K562 (cell line): ENCODE measurements around the gene SIRT2. TPM values are rescaled to one million over a fixed set of nuclear protein-coding genes. Genes with fewer than 3 reads are reported as not detected.
A peak's percentile ranks its signal among the peaks of the same experiment; 100 is the strongest.

Experiments
- ATF2 ChIP-seq: sonication (generic); formaldehyde crosslinking; IDR thresholded peaks from 2 replicates; pipeline ENCODE4 v1.8.1; 2022; ENCODE audit warnings: missing genetic modification reagents
- EWSR1 ChIP-seq: fragments of 450-650 bp; IDR thresholded peaks from 2 replicates; pipeline ENCODE4 v1.6.1; 2018; ENCODE audit warnings: borderline replicate concordance, mild to moderate bottlenecking, low read depth, moderate library complexity; ENCODE audit not compliant: partially characterized antibody
- PURB ChIP-seq: sonication (generic); formaldehyde crosslinking; IDR thresholded peaks from 2 replicates; pipeline ENCODE4 v1.9.0; 2021; ENCODE audit warnings: low read depth, mild to moderate bottlenecking, missing genetic modification reagents
- RB1 ChIP-seq: fragments of 450-650 bp; IDR thresholded peaks from 2 replicates; pipeline ENCODE4 v1.6.1; 2017; ENCODE audit warnings: low read depth, mild to moderate bottlenecking
- SAFB ChIP-seq: fragments of 200-400 bp; formaldehyde crosslinking; IDR thresholded peaks from 2 replicates; pipeline ENCODE4 v1.6.1; 2017; ENCODE audit warnings: low read depth, low read length, borderline replicate concordance
- SMAD1 ChIP-seq: fragments of 150-350 bp; IDR thresholded peaks from 2 replicates; pipeline ENCODE4 v1.6.1; 2014; ENCODE audit warnings: low read length, low read depth; ENCODE audit not compliant: partially characterized antibody
- SUPT5H ChIP-seq: fragments of 450-650 bp; IDR thresholded peaks from 2 replicates; pipeline ENCODE4 v1.6.1; 2016
- TCF7 ChIP-seq: sonication (generic); IDR thresholded peaks from 2 replicates; pipeline ENCODE4 v1.6.1; 2016; ENCODE audit warnings: antibody characterized with exemption, borderline replicate concordance
- ZBTB11 ChIP-seq, 3 experiments: fragments of 200-800 bp in 1 of 3; fragments of 250-450 bp in 1 of 3; fragments of 450-650 bp in 1 of 3; sonication (Bioruptor Pico) in 1 of 3; sonication (Bioruptor generic) in 1 of 3; formaldehyde crosslinking in 1 of 3; IDR thresholded peaks; 2 replicates each; pipeline versions ENCODE4 v1.6.1 to v1.8.0; 2016 to 2022; ENCODE audit warnings: mild to moderate bottlenecking in 2 of 3, missing genetic modification characterization in 2 of 3, missing compliant biosample characterization in 1 of 3, moderate library complexity in 1 of 3
- ZFP36 ChIP-seq: fragments of 150-350 bp; IDR thresholded peaks from 2 replicates; pipeline ENCODE4 v1.6.1; 2018; ENCODE audit warnings: low read length, low read depth; ENCODE audit not compliant: partially characterized antibody
- ZNF174 ChIP-seq: fragments of 250-450 bp; sonication (Bioruptor Pico); IDR thresholded peaks from 2 replicates; pipeline ENCODE4 v1.4.0; 2020; ENCODE audit warnings: mild to moderate bottlenecking
- ZNF274 ChIP-seq: IDR thresholded peaks from 2 replicates; pipeline ENCODE4 v1.6.1; 2011; ENCODE audit warnings: low read depth, mild to moderate bottlenecking, low read length, moderate library complexity, borderline replicate concordance
- ZNF436 ChIP-seq: fragments of 250-450, 450-650 bp; sonication (Bioruptor Pico); formaldehyde crosslinking; IDR thresholded peaks from 2 replicates; pipeline ENCODE4 v1.7.0; 2020; ENCODE audit warnings: mild to moderate bottlenecking
- ZNF695 ChIP-seq: fragments of 450-650 bp; formaldehyde crosslinking; IDR thresholded peaks from 2 replicates; pipeline ENCODE4 v1.4.0; 2020; ENCODE audit warnings: mild to moderate bottlenecking, moderate library complexity
- polyA plus RNA-seq, 8 experiments: library from polyadenylated mRNA; depleted of rRNA in 4 of 8; stranded (reverse) in 5 of 8; unstranded in 3 of 8; fragments of >200 nt; fragmentation: Nextera tagmentation in 2 of 8; fragmentation: Illumina TruSeq in 1 of 8; extraction: Ambion mirVana in 2 of 8; extraction: Trizol in 1 of 8; gene quantifications; 2 replicates each; pipeline versions ENCODE4 v1.2.1 to v1.2.3, GENCODE V29; 2011 to 2014; ENCODE audit warnings: inconsistent platforms in 1 of 8, missing spikeins in 1 of 8
- total RNA-seq, 7 experiments: library from RNA; depleted of rRNA in 6 of 7; stranded (reverse); fragments of >200 nt in 6 of 7; fragmentation: Illumina TruSeq in 2 of 7; extraction: Trizol in 2 of 7; gene quantifications; 2 replicates each; pipeline versions ENCODE4 v1.2.1 to v1.2.3, GENCODE V29; 2011 to 2021; ENCODE audit warnings: low replicate concordance in 1 of 7
- TF ChIP-seq, protein P1 (sequence below), 2 experiments: IDR thresholded peaks; 2 replicates each; pipeline ENCODE4 v1.6.1; 2011; ENCODE audit warnings: borderline replicate concordance in 1 of 2, control low read depth in 1 of 2, low read depth in 1 of 2, low read length in 1 of 2, mild to moderate bottlenecking in 1 of 2, mixed read lengths in 1 of 2, moderate library complexity in 1 of 2; ENCODE audit not compliant: insufficient read depth in 1 of 2, insufficient read length in 1 of 2, poor library complexity in 1 of 2, severe bottlenecking in 1 of 2; ENCODE audit errors: extremely low read depth in 1 of 2
- TF ChIP-seq, protein P2 (sequence below): sonication (generic); formaldehyde crosslinking; IDR thresholded peaks from 2 replicates; pipeline ENCODE4 v1.8.0; 2022; ENCODE audit warnings: mild to moderate bottlenecking, missing genetic modification reagents

The SIRT2 gene
- total and polyA plus RNA-seq, 9 of the 15 experiments (the other 6 are each of a cell fraction or from before 2014, with no cell fraction given), result 2.3 to 35.2 (median 22.9) TPM

DNA sequence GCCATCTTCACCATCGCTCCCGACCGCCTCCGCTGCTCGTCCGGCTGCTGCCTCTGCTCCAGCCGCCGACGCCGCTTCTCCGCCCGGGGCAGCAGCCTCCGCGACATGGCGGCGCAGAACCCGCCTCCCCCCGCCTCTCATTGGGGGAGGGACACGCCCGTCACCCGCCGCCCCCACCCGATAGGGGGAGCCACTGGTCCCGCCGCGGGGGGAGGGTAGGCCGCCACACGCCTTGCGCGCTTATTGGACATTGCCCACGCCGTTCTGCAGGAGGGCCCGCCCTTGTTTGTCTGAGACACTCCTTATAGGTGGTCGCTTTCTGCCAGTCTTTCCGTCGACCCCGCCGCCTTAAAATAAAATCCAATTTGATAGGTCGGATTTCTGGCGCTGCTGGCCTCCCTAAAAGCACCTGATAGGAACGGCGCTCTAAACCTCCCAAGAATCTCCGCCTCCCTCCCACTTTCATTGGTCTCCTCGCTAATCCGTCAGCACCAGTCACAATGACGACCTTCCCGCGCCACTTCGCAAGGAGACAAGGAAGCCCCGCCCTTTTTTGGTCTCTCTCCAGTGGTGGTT lies 49.5 kb downstream of the SIRT2 start, which contains the start of gene HNRNPL (continued):
- TF ChIP-seq TCF7 (no peak), EWSR1 (no peak), SUPT5H (peak; percentile 81), ZBTB11 (CRISPR knock-in tag; IDR thresholded peaks at IDR 0.05) (no peak), SMAD1 (peak; percentile 25), ZNF695 (no peak), SAFB (no peak), RB1 (peak; percentile 86), PURB (CRISPR knock-in tag) (no peak), ZNF274 (no peak), ZNF436 (CRISPR knock-in tag) (no peak), ATF2 (CRISPR knock-in tag) (no peak), ZNF174 (CRISPR knock-in tag) (no peak), ZFP36 (no peak)
- TF ChIP-seq, protein P1, sequence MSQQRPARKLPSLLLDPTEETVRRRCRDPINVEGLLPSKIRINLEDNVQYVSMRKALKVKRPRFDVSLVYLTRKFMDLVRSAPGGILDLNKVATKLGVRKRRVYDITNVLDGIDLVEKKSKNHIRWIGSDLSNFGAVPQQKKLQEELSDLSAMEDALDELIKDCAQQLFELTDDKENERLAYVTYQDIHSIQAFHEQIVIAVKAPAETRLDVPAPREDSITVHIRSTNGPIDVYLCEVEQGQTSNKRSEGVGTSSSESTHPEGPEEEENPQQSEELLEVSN (IDR thresholded peaks at IDR 0.05; ENCODE audit: borderline replicate concordance in 1 of 2, extremely low read depth in 1 of 2, insufficient read depth in 1 of 2, insufficient read length in 1 of 2, low read depth in 1 of 2, low read length in 1 of 2, poor library complexity in 1 of 2, severe bottlenecking in 1 of 2), result peak in 1 of 2 experiments; percentile 41
- TF ChIP-seq, protein P2, sequence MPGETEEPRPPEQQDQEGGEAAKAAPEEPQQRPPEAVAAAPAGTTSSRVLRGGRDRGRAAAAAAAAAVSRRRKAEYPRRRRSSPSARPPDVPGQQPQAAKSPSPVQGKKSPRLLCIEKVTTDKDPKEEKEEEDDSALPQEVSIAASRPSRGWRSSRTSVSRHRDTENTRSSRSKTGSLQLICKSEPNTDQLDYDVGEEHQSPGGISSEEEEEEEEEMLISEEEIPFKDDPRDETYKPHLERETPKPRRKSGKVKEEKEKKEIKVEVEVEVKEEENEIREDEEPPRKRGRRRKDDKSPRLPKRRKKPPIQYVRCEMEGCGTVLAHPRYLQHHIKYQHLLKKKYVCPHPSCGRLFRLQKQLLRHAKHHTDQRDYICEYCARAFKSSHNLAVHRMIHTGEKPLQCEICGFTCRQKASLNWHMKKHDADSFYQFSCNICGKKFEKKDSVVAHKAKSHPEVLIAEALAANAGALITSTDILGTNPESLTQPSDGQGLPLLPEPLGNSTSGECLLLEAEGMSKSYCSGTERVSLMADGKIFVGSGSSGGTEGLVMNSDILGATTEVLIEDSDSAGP (CRISPR knock-in tag), result no peak; the same call in 1 of the 2 replicates
